Endothelial cell of umbilical vein (primary cell): Measurements from ENCODE around the gene FBXO21. TPM values are rescaled to one million over a fixed set of nuclear protein-coding genes. Genes with fewer than 3 reads are reported as not detected.

Experiments
- BruUV-seq: library from RNA; stranded (reverse); fragments of 400-500 nt; replicated peaks from 2 replicates; lab custom pipeline; 2021; lab: Mats Ljungman, UMichigan
- CTCF ChIA-PET: fragments of 300-600, 350-600 bp; sonication (Branson Sonifier 250); formaldehyde crosslinking; loops from one replicate; lab custom pipeline; 2021; ENCODE audit warnings: antibody characterized with exemption, inconsistent platforms; lab: Charles Lee
- POLR2A ChIA-PET: fragments of 300-600, 350-600 bp; sonication (Branson Sonifier 250); formaldehyde crosslinking; loops from one replicate; lab custom pipeline; 2021; ENCODE audit warnings: antibody characterized with exemption, inconsistent platforms; lab: Charles Lee
- DNase-seq: peaks from one replicate; pipeline ENCODE4 v3.0.0-alpha.2; 2011; ENCODE audit warnings: low read depth, low spot score
- FAIRE-seq: peaks from 2 replicates; lab custom pipeline; 2011; peaks lifted over from hg19 to GRCh38; lab: Jason Lieb, UNC
- H2AFZ ChIP-seq: 2 replicates; pipeline ENCODE4 v1.6.0; 2012; ENCODE audit warnings: low read depth, low read length, control low read depth, inconsistent platforms
- H3K27ac ChIP-seq: 2 replicates; pipeline ENCODE4 v1.5.1; 2011; ENCODE audit warnings: low read depth, mild to moderate bottlenecking, control low read depth, low read length, moderate library complexity; ENCODE audit not compliant: insufficient read depth
- H3K27me3 ChIP-seq, 2 experiments: 2 replicates each; pipeline versions ENCODE4 v1.6.0 to v1.6.1; 2011; ENCODE audit warnings: low read length in 2 of 2, mixed read lengths in 1 of 2; ENCODE audit not compliant: control insufficient read depth in 2 of 2, insufficient read depth in 2 of 2
- H3K36me3 ChIP-seq, 2 experiments: 2 replicates in 1 of 2; 3 replicates in 1 of 2; pipeline ENCODE4 v1.5.1; 2011; ENCODE audit warnings: low read length in 2 of 2, mild to moderate bottlenecking in 1 of 2, moderate library complexity in 1 of 2; ENCODE audit not compliant: control insufficient read depth in 2 of 2, insufficient read depth in 2 of 2; ENCODE audit errors: extremely low read depth in 1 of 2
- H3K4me1 ChIP-seq: 3 replicates; pipeline ENCODE4 v1.5.1; 2011; ENCODE audit warnings: mild to moderate bottlenecking, low read length; ENCODE audit not compliant: control insufficient read depth, insufficient read depth; ENCODE audit errors: extremely low read depth
- H3K4me2 ChIP-seq: 2 replicates; pipeline ENCODE4 v1.6.1; 2011; ENCODE audit warnings: low read length, control low read depth, mixed read lengths; ENCODE audit not compliant: insufficient read depth
- H3K4me3 ChIP-seq, 3 experiments: fragments of 200-600 bp in 1 of 3; sonication (generic), shearing (Covaris generic) in 1 of 3; replicated peaks in 1 of 3; 2 replicates each; pipeline ENCODE4 v1.5.1; 2011 to 2016; ENCODE audit warnings: control low read depth in 3 of 3, low read length in 3 of 3, mild to moderate bottlenecking in 2 of 3, inconsistent platforms in 1 of 3, low read depth in 1 of 3, moderate library complexity in 1 of 3; ENCODE audit not compliant: insufficient read depth in 1 of 3
- H3K79me2 ChIP-seq: 2 replicates; pipeline ENCODE4 v1.6.0; 2012; ENCODE audit warnings: low read length, inconsistent platforms; ENCODE audit not compliant: control insufficient read depth, insufficient read depth
- H3K9ac ChIP-seq: replicated peaks from 2 replicates; pipeline ENCODE3; 2011; ENCODE audit warnings: low read length, control low read depth; ENCODE audit not compliant: insufficient read depth; ENCODE audit errors: extremely low read depth
- H3K9me1 ChIP-seq: replicated peaks from 3 replicates; pipeline ENCODE4 v1.6.0; 2011; ENCODE audit warnings: mild to moderate bottlenecking, low read length; ENCODE audit not compliant: control insufficient read depth, insufficient read depth; ENCODE audit errors: extremely low read depth
- H3K9me3 ChIP-seq: replicated peaks from 2 replicates; pipeline ENCODE4 v1.5.1; 2012; ENCODE audit warnings: low read length, inconsistent platforms; ENCODE audit not compliant: control insufficient read depth, insufficient read depth
- H4K20me1 ChIP-seq: replicated peaks from 2 replicates; pipeline ENCODE3; 2011; ENCODE audit warnings: mild to moderate bottlenecking, low read length; ENCODE audit not compliant: control insufficient read depth, insufficient read depth; ENCODE audit errors: extremely low read depth
- CTCF ChIP-seq, 2 donors: IDR thresholded peaks; 1 replicate in 1 of 2; 2 replicates in 1 of 2; pipeline ENCODE4 v1.5.1; 2011; ENCODE audit warnings: low read length in 2 of 2, mild to moderate bottlenecking in 2 of 2, moderate library complexity in 2 of 2, control low read depth in 1 of 2, inconsistent platforms in 1 of 2, low read depth in 1 of 2; ENCODE audit not compliant: insufficient read depth in 1 of 2; ENCODE audit errors: extremely low read depth in 1 of 2
- EZH2 ChIP-seq: IDR thresholded peaks from 2 replicates; pipeline ENCODE4 v1.6.1; 2012; ENCODE audit warnings: borderline replicate concordance, low read depth, mild to moderate bottlenecking, moderate library complexity, low read length, inconsistent platforms; ENCODE audit not compliant: severe bottlenecking
- FOS ChIP-seq: IDR thresholded peaks from 2 replicates; pipeline ENCODE4 v1.6.1; 2011; ENCODE audit warnings: mild to moderate bottlenecking, low read length, moderate library complexity, borderline replicate concordance; ENCODE audit not compliant: insufficient read depth
- GATA2 ChIP-seq: IDR thresholded peaks from 2 replicates; pipeline ENCODE4 v1.7.0; 2011; ENCODE audit warnings: low read depth, mild to moderate bottlenecking, moderate library complexity, mixed read lengths, low read length; ENCODE audit not compliant: insufficient read length, insufficient read depth
- JUN ChIP-seq: IDR thresholded peaks from 2 replicates; pipeline ENCODE4 v1.6.1; 2011; ENCODE audit warnings: borderline replicate concordance, low read depth; ENCODE audit not compliant: insufficient read length, insufficient read depth
- MAX ChIP-seq: IDR thresholded peaks from 2 replicates; pipeline ENCODE4 v1.6.1; 2011; ENCODE audit not compliant: insufficient read depth, insufficient read length
- MYC ChIP-seq: IDR thresholded peaks from one replicate; pipeline ENCODE4 v1.6.1; 2011; ENCODE audit warnings: mild to moderate bottlenecking, low read depth, low read length
- POLR2A ChIP-seq: IDR thresholded peaks from 2 replicates; pipeline ENCODE4 v1.6.1; 2012; ENCODE audit warnings: low read depth, mild to moderate bottlenecking, control low read depth, low read length
- POLR2AphosphoS5 ChIP-seq: IDR thresholded peaks from 2 replicates; pipeline ENCODE4 v1.6.1; 2012; ENCODE audit warnings: low read depth, mild to moderate bottlenecking, control low read depth, low read length, moderate library complexity; ENCODE audit not compliant: insufficient read depth
- dilution Hi-C: fragments of 300-500 bp; cut with MboI; formaldehyde crosslinking; loops from one replicate; pipeline ENCODE4 v1.15.0; 2019; ENCODE audit warnings: low sequenced_read_pairs; ENCODE audit not compliant: extremely low pct_ligation_motif_present
- intact Hi-C: fragments of 100-400 bp; cut with micrococcal nuclease; formaldehyde crosslinking; loops from one replicate; pipeline ENCODE4 v1.10.0; 2022
- polyA plus RNA-seq, 4 experiments: library from polyadenylated mRNA; depleted of rRNA in 3 of 4; stranded (reverse) in 3 of 4; unstranded in 1 of 4; fragments of >200 nt; gene quantifications; 2 replicates each; pipeline versions ENCODE4 v1.2.1 to v1.2.3, GENCODE V29; 2011 to 2012; ENCODE audit warnings: missing spikeins in 1 of 4
- total RNA-seq: library from RNA; stranded (reverse); gene quantifications from 2 replicates; pipeline ENCODE4 v1.2.3, GENCODE V29; 2021

FBXO21 gene
- total and polyA plus RNA-seq, 2 donors (not counting 3 experiments of a cell fraction or from before 2014, with no cell fraction given) = 41.6 to 66.7 TPM

- H3K4me1 ChIP-seq = no peaks in the 10 kb centered on the region
- H3K9ac ChIP-seq = no peak overlapping the region
- intact Hi-C loops (no loop called here), dilution Hi-C loops (no loop called here)
- TF ChIP-seq POLR2AphosphoS5 (no peak), POLR2A (no peak), FOS (no peak), CTCF (IDR thresholded peaks at IDR 0.05; ENCODE audit: extremely low read depth in 1 of 2, insufficient read depth in 1 of 2, low read depth in 1 of 2, low read length in 2 of 2) (no peak), GATA2 (no peak), MYC (no peak), MAX (no peak), JUN (no peak), EZH2 (no peak)
- H4K20me1 ChIP-seq = no peaks in the 10 kb centered on the region
- H3K4me3 ChIP-seq = no peak overlapping the region
- no peak overlapping the region for H3K27ac ChIP-seq
- ChIA-PET POLR2A (no interaction called here), CTCF (interaction anchor here (5.0 kb wide), 1 partner anchor 640 kb away, joined by 50 read pairs; no protein-coding TSS in a partner anchor)
- DNase-seq (no peak), FAIRE-seq (no peak)
- no peak overlapping the region for H3K4me2 ChIP-seq
- no TSS peak for BruUV-seq
- no peaks in the 10 kb centered on the region for H3K9me3 ChIP-seq
- no peaks in the 10 kb centered on the region for H3K36me3 ChIP-seq
- H3K79me2 ChIP-seq = no peaks in the 10 kb centered on the region
- no peaks in the 10 kb centered on the region for H3K9me1 ChIP-seq
- H3K27me3 ChIP-seq = peaks cover 0 to 2% of the 10 kb centered on the region in 2 experiments
- H2AFZ ChIP-seq = no peak overlapping the region
Measured at GRCh38 chr12:117216686-117217085, 26.4 kb upstream of the FBXO21 start.
